Raji (cell line): ENCODE data around the gene RAC3.

Experiments used
- POLR2A ChIP-seq: IDR thresholded peaks from 2 replicates; pipeline ENCODE4 v1.6.1; 2011; ENCODE audit warnings: low read depth, low read length, control low read depth; ENCODE audit not compliant: insufficient read depth

RAC3 gene

DNA sequence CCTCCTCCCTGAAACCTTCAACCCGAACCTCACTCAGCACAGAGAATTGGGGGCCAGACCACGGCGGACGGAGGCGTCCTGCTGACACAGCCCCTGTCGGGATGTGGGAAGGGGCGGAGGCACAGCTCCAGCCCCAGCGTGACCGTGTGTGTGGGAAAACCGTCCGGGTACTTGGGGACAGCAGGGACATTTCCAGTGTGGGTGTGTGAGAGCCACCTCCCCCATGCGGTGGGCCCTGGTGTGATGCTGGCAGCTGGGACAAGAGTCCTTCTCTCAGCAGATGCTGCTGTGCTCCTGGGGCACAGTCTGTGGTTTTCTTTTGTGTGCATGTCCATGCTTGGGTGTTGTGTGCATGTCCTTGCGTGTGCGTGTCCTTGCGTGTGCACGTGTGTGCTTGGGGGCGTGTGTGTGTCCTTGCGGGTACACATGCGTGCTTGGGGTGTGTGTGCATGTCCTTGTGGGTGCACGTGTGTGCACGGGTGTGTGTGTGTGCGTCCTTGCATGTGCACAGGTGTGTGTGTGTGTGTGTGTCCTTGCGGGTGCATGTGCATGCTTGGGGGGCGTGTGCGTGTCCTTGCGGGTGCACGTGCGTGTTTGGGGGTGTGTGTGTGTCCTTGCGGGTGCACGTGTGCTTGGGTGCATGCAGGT is 25.7 kb upstream of the RAC3 start:
- no peak for TF ChIP-seq POLR2A

DNA sequence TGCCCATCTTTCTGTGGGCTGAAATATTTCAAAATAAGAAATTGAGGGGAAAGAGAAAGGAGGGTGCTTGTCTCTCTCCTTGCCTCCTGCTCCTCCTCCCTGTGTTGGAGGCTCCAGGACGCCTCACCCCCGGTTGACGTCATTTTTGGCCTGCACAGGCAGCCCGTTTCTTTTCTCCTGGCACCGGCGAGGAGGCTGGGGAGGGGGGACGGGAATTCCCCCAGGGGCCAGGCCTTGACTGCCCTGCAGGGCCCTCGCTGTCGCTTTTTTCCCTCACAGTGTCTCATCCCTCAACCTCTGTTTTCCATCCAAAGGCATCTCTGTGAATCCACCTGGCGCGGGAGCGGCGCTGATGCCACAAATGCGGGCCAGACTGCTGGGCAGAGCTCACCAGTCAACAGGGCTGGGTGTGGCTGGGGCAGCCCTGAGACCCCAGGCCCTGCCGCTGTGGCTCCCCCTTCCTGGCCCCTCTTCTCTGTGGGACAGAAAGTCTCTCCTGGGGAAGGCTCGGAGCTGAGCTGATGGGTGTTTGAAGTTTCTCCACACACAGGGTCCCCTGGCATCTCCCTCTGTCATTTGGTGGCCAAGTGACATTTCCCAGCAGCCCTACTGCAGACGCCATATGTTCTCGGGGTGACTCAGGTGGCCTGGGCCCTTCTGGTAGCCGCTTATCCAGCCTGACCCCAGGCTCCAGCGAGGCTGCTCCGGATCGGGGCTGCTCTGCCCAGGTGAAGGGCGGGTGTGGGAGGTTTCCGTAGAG is 24.8 kb upstream of the RAC3 start:
- no peak for TF ChIP-seq POLR2A

DNA sequence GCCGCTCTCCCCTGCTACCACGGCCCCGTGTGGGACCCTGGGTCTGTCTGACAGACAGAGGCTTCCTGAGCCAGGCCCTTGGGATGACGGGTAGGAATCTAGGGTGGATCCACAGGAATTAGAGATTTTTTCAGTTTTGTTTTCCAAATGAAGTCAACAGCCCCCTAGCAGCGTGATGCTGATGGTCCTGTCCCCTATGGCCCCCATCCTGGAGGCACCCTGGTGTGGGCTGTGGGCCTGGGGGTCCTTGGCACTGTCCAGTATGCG is 24.3 kb upstream of the RAC3 start:
- TF ChIP-seq POLR2A = no peak

GRCh38 chr17:82007495-82008257 is 23.8 kb upstream of the RAC3 start:
- no peak for TF ChIP-seq POLR2A

GRCh38 chr17:82008258-82008940 is 23.1 kb upstream of the RAC3 start:
- TF ChIP-seq POLR2A = no peak

DNA sequence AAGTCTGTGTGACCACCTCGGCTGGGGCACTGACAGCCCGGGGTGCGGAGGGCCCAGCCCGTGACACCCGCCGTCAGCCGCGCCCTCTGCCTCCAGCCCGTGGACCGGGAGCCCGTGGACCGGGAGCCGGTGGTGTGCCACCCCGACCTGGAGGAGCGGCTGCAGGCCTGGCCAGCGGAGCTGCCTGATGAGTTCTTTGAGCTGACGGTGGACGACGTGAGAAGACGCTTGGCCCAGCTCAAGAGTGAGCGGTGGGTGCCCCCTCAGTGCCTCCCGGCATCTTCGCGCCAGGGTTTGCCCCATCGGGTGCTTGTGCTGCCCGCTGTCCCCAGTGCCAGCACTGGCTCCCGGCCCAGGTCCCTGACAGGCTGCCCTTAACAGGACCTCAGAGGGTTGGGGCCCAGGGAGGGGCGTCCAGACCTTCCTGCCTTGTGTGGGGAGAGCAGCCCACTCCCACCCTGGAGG is 22.5 kb upstream of the RAC3 start:
- no peak for TF ChIP-seq POLR2A

- TF ChIP-seq POLR2A = no peak
Observed at GRCh38 chr17:82009413-82009812, 22.1 kb upstream of the RAC3 start.

DNA sequence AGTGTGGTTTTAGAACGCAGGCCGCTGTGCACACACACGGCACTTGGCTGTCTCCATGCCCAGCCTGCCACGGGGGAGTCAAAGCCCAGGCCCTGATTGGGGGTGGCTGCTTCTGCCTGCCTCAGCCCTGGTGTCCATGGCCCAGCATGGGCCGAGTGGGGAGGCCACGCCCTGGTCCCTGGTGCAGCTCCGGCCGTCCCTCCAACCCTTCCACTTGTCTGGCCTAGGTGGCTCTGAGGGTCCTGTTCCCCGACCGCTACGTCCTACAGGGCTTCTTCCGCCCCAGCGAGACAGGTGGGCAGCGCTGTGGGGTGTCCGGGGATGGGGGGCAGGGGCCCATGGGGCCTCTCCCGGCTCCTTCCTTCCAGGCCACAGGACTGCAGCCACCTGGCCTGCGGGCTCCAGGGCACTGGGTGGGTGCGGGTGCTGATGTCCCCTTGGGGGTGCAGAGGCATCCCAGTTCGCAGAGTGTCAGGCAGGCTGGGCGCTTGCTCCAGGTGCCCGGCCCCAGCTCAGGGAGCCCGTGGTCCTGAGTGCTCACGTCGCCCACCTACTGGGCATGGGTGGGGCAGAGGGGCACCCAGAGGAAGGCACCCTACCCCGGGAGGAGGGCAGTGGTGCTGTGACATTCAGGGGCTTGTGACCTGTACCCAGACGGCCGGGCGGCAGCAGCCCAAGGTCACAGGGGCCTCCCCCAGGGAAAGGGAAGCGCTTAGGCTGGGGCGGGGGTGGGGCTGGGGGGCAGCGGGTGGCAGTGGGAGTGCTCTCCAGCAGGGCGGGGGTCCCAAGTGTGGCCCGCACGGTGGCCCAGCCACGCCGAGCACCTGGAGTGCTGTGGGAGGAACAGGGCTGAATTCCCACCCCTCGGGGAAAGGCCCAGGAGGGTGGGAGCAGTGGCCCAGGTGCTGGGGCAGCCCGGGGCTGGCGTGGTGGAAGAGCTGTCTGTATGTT is 20.6 kb upstream of the RAC3 start:
- TF ChIP-seq POLR2A = no peak

DNA sequence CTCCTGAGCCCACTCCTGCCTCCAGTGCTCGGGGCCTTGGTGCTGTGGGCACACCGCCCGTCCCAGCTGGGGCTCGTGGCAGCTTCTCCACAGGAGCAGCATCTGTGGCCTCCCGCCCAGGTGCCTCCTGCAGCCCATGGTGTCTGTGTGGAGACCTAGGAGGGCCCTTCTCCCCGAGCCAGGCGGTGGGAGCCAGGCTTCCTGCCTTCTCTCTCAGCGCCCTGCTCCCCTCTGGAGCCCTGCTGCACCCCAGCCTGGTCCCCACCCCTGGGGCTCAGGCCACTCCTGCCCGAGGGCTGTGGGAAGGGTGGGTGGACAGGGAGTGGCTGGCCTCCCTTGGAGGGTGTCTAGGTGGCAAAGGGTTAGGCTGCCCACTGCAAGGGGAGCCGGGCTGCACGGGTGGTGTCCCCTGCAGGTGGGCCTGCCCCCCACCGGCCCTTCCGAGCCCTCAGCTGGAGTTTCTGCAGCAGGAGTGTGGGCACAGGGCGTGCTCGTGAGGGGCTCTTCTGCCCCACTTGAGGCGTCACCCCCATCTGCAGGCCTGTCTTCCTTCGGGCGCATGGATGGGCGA is 19.8 kb upstream of the RAC3 start:
- no peak for TF ChIP-seq POLR2A

GRCh38 chr17:82012261-82012639 is 19.2 kb upstream of the RAC3 start:
- TF ChIP-seq POLR2A = no peak

- no peak for TF ChIP-seq POLR2A
Observed at GRCh38 chr17:82012640-82013295, 18.7 kb upstream of the RAC3 start.

GRCh38 chr17:82013341-82013740 is 18.1 kb upstream of the RAC3 start:
- TF ChIP-seq POLR2A = no peak

DNA sequence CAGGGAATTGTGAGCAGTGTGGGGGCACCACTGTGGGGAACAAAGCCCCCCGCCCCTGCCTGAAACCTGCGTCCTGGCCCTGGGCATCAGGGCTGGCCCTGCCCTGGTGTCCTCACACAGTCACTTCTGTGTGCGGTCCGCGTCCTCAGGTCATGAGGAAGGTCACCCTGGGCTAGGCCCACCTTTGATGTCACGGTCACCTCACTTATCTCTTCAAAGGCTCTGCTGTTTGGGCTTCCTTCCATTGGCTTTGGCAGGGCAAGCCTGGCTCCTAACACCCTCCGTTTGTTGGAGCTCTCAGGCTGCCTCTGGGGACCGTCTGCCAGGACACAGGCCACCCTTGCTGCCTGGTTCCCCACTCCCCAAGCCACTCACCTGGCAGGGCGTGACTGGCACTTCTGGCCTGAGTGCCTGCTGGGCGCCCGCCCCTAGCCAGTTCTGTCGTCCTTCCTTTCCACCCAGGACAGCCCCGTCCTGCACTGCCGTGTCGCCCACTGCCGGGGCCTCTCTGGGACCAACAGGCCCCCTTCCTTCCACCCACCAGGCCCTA is 17.6 kb upstream of the RAC3 start:
- TF ChIP-seq POLR2A = no peak

DNA sequence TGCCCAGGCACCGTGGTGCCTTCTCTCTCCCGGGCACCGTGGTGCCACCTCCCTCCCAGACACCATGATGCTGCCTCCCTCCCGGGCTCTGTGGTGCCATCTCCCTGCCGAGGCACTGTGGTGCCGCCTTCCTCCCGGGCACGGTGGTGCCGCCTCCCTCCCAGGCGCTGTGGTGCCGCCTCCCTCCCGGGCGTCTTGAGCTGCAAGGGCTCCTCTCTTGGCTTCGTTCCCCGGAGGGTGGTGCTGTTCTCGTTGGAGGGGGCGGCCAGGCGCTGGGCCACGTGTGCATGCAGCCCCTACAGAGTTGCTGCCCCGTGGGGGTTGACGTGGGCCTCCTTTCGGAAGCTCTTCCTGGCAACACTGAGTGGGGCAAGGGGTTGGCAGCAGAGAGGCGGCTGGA is 17.0 kb upstream of the RAC3 start:
- TF ChIP-seq POLR2A = no peak

DNA sequence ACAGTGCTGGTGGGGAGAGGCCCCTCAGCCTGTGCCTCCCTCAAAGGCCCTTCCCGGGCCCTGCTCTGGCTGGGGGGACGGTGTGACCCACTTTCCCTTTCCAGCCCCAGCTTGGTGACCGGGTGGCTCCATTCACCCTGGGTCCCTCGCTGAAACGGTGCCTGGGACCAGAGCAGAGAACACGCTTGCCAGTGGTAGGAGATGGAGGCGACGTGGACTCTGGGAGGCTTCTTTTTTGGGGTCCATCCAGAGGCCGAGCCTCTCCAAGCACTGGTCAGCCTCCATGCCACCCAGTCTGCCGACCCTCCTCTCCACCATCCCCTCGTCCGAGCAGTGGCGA is 16.5 kb upstream of the RAC3 start:
- TF ChIP-seq POLR2A = no peak
